GM12878 (cell line): ENCODE measurements around the gene OTULIN. TPM values are rescaled to one million over a fixed set of nuclear protein-coding genes. Genes with fewer than 3 reads are reported as not detected.

ENCODE experiments used
- ATF7 ChIP-seq: fragments of 450-650 bp; IDR thresholded peaks from 2 replicates; pipeline ENCODE4 v1.6.1; 2016; ENCODE audit warnings: low read depth, mild to moderate bottlenecking
- EED ChIP-seq: sonication (generic); IDR thresholded peaks from 2 replicates; pipeline ENCODE4 v1.6.1; 2016; ENCODE audit warnings: antibody characterized with exemption, low read depth
- EP300 ChIP-seq, 2 experiments: fragments of 150-350 bp in 1 of 2; IDR thresholded peaks; 2 replicates each; pipeline ENCODE4 v1.6.1; 2011 to 2012; ENCODE audit warnings: low read depth in 2 of 2, low read length in 2 of 2, borderline replicate concordance in 1 of 2, improper control_type of control experiment in 1 of 2, inconsistent platforms in 1 of 2; ENCODE audit not compliant: control insufficient read depth in 1 of 2
- ETV6 ChIP-seq, 2 experiments: fragments of 450-650 bp in 1 of 2; IDR thresholded peaks in 1 of 2; conservative IDR thresholded peaks in 1 of 2; 2 replicates each; pipeline ENCODE4 v1.6.1; 2014; ENCODE audit warnings: antibody characterized with exemption in 1 of 2, borderline replicate concordance in 1 of 2, low read depth in 1 of 2, mild to moderate bottlenecking in 1 of 2, moderate library complexity in 1 of 2
- EZH2 ChIP-seq: IDR thresholded peaks from 2 replicates; pipeline ENCODE4 v1.6.1; 2012; ENCODE audit warnings: low read depth, mild to moderate bottlenecking, control low read depth, inconsistent platforms, low read length, borderline replicate concordance; ENCODE audit not compliant: control insufficient read depth
- FOS ChIP-seq: IDR thresholded peaks from 3 replicates; pipeline ENCODE4 v1.6.1; 2011; ENCODE audit warnings: borderline replicate concordance; ENCODE audit not compliant: insufficient read length; ENCODE audit errors: extremely low read depth
- FOXK2 ChIP-seq: fragments of 450-650 bp; IDR thresholded peaks from 2 replicates; pipeline ENCODE4 v1.6.1; 2017; ENCODE audit warnings: mild to moderate bottlenecking, moderate library complexity
- HDAC2 ChIP-seq: fragments of 200-600 bp; sonication (generic); IDR thresholded peaks from 2 replicates; pipeline ENCODE4 v1.6.1; 2017
- IKZF1 ChIP-seq: fragments of 450-650 bp; conservative IDR thresholded peaks from 2 replicates; pipeline ENCODE4 v1.6.1; 2017; ENCODE audit warnings: antibody characterized with exemption, mild to moderate bottlenecking
- JUNB ChIP-seq: IDR thresholded peaks from 2 replicates; pipeline ENCODE4 v1.6.1; 2016; ENCODE audit warnings: antibody characterized with exemption, mild to moderate bottlenecking
- LARP7 ChIP-seq: fragments of 450-650 bp; IDR thresholded peaks from 2 replicates; pipeline ENCODE4 v1.6.1; 2017; ENCODE audit warnings: mild to moderate bottlenecking
- NBN ChIP-seq: fragments of 450-650 bp; IDR thresholded peaks from 2 replicates; pipeline ENCODE4 v1.6.1; 2016
- NFIC ChIP-seq: IDR thresholded peaks from 2 replicates; pipeline ENCODE4 v1.6.1; 2012; ENCODE audit warnings: low read depth, mild to moderate bottlenecking, inconsistent platforms, low read length, moderate library complexity
- NFYB ChIP-seq: IDR thresholded peaks from 2 replicates; pipeline ENCODE4 v1.6.1; 2011; ENCODE audit warnings: low read depth, mild to moderate bottlenecking, low read length, improper control_type of control experiment, moderate library complexity; ENCODE audit not compliant: insufficient read depth
- NKRF ChIP-seq: fragments of 450-650 bp; conservative IDR thresholded peaks from 2 replicates; pipeline ENCODE4 v1.6.1; 2017; ENCODE audit warnings: mild to moderate bottlenecking, moderate library complexity
- NRF1 ChIP-seq: conservative IDR thresholded peaks from 2 replicates; pipeline ENCODE4 v1.6.1; 2011; ENCODE audit warnings: mild to moderate bottlenecking, low read depth, low read length, improper control_type of control experiment
- PAX8 ChIP-seq: fragments of 450-650 bp; IDR thresholded peaks from 2 replicates; pipeline ENCODE4 v1.6.1; 2017; ENCODE audit warnings: mild to moderate bottlenecking, moderate library complexity
- RCOR1 ChIP-seq: conservative IDR thresholded peaks from 2 replicates; pipeline ENCODE4 v1.6.1; 2012; ENCODE audit warnings: low read depth, low read length, improper control_type of control experiment
- RFX5 ChIP-seq: IDR thresholded peaks from 2 replicates; pipeline ENCODE4 v1.6.1; 2011; ENCODE audit warnings: low read depth, low read length, improper control_type of control experiment
- SIN3A ChIP-seq: IDR thresholded peaks from 2 replicates; pipeline ENCODE4 v1.6.1; 2012; ENCODE audit warnings: low read depth, low read length, improper control_type of control experiment
- SMAD1 ChIP-seq: fragments of 450-650 bp; IDR thresholded peaks from 2 replicates; pipeline ENCODE4 v1.6.1; 2018; ENCODE audit warnings: mild to moderate bottlenecking, low read depth; ENCODE audit not compliant: partially characterized antibody
- SREBF1 ChIP-seq: IDR thresholded peaks from 2 replicates; pipeline ENCODE4 v1.6.1; 2012; ENCODE audit warnings: mild to moderate bottlenecking, low read length
- ZNF622 ChIP-seq: fragments of 450-650 bp; IDR thresholded peaks from 2 replicates; pipeline ENCODE4 v1.6.1; 2017; ENCODE audit warnings: mild to moderate bottlenecking, inconsistent platforms
- polyA plus RNA-seq, 11 experiments: library from polyadenylated mRNA; depleted of rRNA in 4 of 11; unstranded in 6 of 11; stranded (reverse) in 5 of 11; fragments of >200 nt; fragmentation: Nextera tagmentation in 4 of 11; fragmentation: Illumina TruSeq in 1 of 11; extraction: Ambion mirVana in 4 of 11; extraction: Trizol in 1 of 11; gene quantifications; 1 replicate in 1 of 11; 2 replicates in 10 of 11; pipeline versions ENCODE4 v1.2.1 to v1.2.3, GENCODE V29; 2011 to 2016; ENCODE audit warnings: inconsistent platforms in 2 of 11, missing spikeins in 2 of 11, low read depth in 1 of 11
- total RNA-seq, 4 experiments: library from RNA; depleted of rRNA in 3 of 4; stranded (reverse); fragments of >200 nt in 3 of 4; fragmentation: Illumina TruSeq in 1 of 4; extraction: Trizol in 1 of 4; gene quantifications; 2 replicates each; pipeline versions ENCODE4 v1.2.1 to v1.2.3, GENCODE V29; 2013 to 2021
- TF ChIP-seq, protein P1 (sequence below): IDR thresholded peaks from 2 replicates; pipeline ENCODE4 v1.6.1; 2012; ENCODE audit warnings: improper control_type of control experiment, low read depth, low read length; ENCODE audit not compliant: insufficient replicate concordance
- TF ChIP-seq, protein P2 (sequence below): IDR thresholded peaks from 2 replicates; pipeline ENCODE4 v1.6.1; 2011; ENCODE audit warnings: mild to moderate bottlenecking, low read depth, low read length, moderate library complexity; ENCODE audit not compliant: insufficient replicate concordance

The OTULIN gene
- total and polyA plus RNA-seq, 10 of the 15 experiments (the other 5 are each of a cell fraction or from before 2014, with no cell fraction given), result 6.6 to 70.5 (median 28.7) TPM

DNA sequence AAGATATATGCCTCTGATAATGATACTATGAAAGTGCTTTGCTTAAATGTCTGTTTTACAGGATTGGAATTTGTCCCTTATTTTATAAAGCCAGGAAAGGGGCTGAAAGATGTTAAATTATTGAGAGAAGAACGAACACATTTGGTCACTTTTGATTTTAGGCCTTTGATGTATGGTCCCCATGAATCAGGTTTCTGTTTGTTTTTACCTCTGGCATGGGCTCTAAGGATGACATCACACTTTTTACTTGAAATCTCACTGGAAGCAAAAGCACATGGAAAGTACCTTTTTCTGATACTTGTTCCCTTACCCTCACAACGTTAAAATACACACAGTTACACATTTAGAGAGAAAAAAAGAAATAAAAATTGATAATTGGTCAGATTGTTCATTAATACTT, 6.9 kb downstream of the OTULIN start (continued):
- TF ChIP-seq, protein P1, sequence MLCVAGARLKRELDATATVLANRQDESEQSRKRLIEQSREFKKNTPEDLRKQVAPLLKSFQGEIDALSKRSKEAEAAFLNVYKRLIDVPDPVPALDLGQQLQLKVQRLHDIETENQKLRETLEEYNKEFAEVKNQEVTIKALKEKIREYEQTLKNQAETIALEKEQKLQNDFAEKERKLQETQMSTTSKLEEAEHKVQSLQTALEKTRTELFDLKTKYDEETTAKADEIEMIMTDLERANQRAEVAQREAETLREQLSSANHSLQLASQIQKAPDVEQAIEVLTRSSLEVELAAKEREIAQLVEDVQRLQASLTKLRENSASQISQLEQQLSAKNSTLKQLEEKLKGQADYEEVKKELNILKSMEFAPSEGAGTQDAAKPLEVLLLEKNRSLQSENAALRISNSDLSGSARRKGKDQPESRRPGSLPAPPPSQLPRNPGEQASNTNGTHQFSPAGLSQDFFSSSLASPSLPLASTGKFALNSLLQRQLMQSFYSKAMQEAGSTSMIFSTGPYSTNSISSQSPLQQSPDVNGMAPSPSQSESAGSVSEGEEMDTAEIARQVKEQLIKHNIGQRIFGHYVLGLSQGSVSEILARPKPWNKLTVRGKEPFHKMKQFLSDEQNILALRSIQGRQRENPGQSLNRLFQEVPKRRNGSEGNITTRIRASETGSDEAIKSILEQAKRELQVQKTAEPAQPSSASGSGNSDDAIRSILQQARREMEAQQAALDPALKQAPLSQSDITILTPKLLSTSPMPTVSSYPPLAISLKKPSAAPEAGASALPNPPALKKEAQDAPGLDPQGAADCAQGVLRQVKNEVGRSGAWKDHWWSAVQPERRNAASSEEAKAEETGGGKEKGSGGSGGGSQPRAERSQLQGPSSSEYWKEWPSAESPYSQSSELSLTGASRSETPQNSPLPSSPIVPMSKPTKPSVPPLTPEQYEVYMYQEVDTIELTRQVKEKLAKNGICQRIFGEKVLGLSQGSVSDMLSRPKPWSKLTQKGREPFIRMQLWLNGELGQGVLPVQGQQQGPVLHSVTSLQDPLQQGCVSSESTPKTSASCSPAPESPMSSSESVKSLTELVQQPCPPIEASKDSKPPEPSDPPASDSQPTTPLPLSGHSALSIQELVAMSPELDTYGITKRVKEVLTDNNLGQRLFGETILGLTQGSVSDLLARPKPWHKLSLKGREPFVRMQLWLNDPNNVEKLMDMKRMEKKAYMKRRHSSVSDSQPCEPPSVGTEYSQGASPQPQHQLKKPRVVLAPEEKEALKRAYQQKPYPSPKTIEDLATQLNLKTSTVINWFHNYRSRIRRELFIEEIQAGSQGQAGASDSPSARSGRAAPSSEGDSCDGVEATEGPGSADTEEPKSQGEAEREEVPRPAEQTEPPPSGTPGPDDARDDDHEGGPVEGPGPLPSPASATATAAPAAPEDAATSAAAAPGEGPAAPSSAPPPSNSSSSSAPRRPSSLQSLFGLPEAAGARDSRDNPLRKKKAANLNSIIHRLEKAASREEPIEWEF, result no peak
- TF ChIP-seq JUNB, result peak; percentile 38
- peak; percentile 93 for TF ChIP-seq ATF7
- no peak for TF ChIP-seq HDAC2
- TF ChIP-seq EP300 (IDR thresholded peaks at IDR 0.05; ENCODE audit: borderline replicate concordance in 1 of 2, control insufficient read depth in 1 of 2, low read depth in 2 of 2, low read length in 2 of 2), result no peak
- no peak for TF ChIP-seq PAX8
- no peak for TF ChIP-seq NFYB
- TF ChIP-seq EZH2, result no peak
- no peak for TF ChIP-seq NRF1
- TF ChIP-seq ETV6 (conservative IDR thresholded peaks at IDR 0.05 in 1 of 2, IDR thresholded peaks at IDR 0.05 in 1 of 2; ENCODE audit: borderline replicate concordance in 1 of 2, low read depth in 1 of 2), result no peak
- TF ChIP-seq NFIC, result peak; percentile 64
- no peak for TF ChIP-seq IKZF1
- TF ChIP-seq SMAD1, result no peak
- TF ChIP-seq EED, result no peak
- TF ChIP-seq SREBF1, result no peak
- no peak for TF ChIP-seq ZNF622
- no peak for TF ChIP-seq NBN
- TF ChIP-seq LARP7, result no peak
- no peak for TF ChIP-seq RCOR1
- no peak for TF ChIP-seq NKRF
- TF ChIP-seq FOS, result no peak
- no peak for TF ChIP-seq FOXK2
- TF ChIP-seq, protein P2, sequence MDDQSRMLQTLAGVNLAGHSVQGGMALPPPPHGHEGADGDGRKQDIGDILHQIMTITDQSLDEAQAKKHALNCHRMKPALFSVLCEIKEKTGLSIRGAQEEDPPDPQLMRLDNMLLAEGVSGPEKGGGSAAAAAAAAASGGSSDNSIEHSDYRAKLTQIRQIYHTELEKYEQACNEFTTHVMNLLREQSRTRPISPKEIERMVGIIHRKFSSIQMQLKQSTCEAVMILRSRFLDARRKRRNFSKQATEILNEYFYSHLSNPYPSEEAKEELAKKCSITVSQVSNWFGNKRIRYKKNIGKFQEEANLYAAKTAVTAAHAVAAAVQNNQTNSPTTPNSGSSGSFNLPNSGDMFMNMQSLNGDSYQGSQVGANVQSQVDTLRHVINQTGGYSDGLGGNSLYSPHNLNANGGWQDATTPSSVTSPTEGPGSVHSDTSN, result no peak
- TF ChIP-seq RFX5, result no peak
- no peak for TF ChIP-seq SIN3A
